ENCODE results near the gene GYPC. TPM values are rescaled to one million over a fixed set of nuclear protein-coding genes. Genes with fewer than 3 reads are reported as not detected.
"Not testable (repeated sequence)": the region's sequence is repeated elsewhere in the genome, so short reads cannot be mapped to it uniquely, and the experiment has no call there.

The GYPC gene
- total RNA-seq, 4 donors from 2014 or later: 93.4 to 151 (median 108) TPM

DNA sequence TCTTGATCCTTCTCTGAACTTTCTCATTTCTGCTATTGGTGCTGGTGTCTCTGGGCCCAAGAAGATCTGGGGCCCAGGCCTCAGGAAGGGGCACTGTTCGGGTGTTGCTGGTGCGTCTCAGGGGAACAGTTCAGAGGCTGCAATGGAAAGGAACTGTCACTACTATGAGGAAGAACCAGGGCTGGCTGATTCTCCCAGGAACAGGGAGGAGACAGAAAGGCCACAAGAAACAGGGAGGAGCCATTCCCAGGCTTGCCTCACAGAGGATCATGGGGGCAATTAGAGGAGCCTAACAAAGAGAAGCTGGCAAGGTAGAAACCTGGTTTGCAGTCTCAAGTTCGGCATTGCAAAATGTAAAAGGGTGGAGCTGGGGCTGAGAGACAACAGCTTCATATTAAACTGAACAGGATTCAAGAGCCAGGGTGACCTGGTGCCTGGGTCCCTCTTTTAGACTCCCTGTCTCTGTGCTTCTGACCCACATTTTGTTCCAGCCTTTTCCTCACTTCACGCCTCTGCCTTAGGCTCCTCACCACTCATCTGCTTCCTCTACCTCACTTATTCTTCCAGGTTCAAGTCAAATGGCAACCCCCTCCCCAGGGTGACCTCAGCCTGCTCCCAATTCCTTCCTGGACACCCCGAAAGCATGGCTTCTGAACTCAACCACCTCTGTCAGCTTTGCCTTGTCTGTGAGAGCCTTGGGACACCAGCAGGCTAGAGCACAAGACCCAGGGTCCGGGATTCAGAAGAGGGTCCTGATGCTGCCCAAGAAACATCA is 58.4 kb downstream of the GYPC start:
- TF ChIP-seq CTCF (IDR thresholded peaks at IDR 0.05) (no peak), POLR2A (IDR thresholded peaks at IDR 0.05) (no peak), POLR2AphosphoS5 (IDR thresholded peaks at IDR 0.05) (no peak), EP300 (IDR thresholded peaks at IDR 0.05) (no peak)

GRCh38 chr2:126715111-126715510 is 59.2 kb downstream of the GYPC start:
- Histone ChIP-seq H3K4me1 (peaks cover 0 to 4% (median 0%) of the 10 kb centered on the region in 3 donors), H3K9me3 (no peaks in the 10 kb centered on the region), H3K36me3 (no peaks in the 10 kb centered on the region), H3K27me3 (no peaks in the 10 kb centered on the region), H3K27ac (no peak overlapping the region), H3K4me3 (no peak overlapping the region)
- no peak for ATAC-seq
- WGBS, 2 donors (ENCODE audit: low coverage in 1 of 2): 96 to 100% methylated on average over 1 to 3 of the region's 3 CpGs
- TF ChIP-seq CTCF (IDR thresholded peaks at IDR 0.05): no peak

More for the DNA sequence above, 58.4 kb downstream of the GYPC start:
- Histone ChIP-seq H3K4me1 (peaks cover 0 to 4% (median 0%) of the 10 kb centered on the region in 3 donors), H3K36me3 (no peaks in the 10 kb centered on the region), H3K27me3 (no peaks in the 10 kb centered on the region), H3K4me3 (no peak overlapping the region), H3K27ac (no peak overlapping the region), H3K9me3 (no peaks in the 10 kb centered on the region)
- no peak for ATAC-seq
- 75 to 83% methylated on average over 4 to 5 of the region's 6 CpGs for WGBS, 2 donors (ENCODE audit: low coverage in 1 of 2)

GRCh38 chr2:126715576-126716406 is 59.8 kb downstream of the GYPC start:
- Histone ChIP-seq H3K36me3 (no peaks in the 10 kb centered on the region), H3K27me3 (no peaks in the 10 kb centered on the region), H3K9me3 (no peaks in the 10 kb centered on the region), H3K27ac (no peak overlapping the region), H3K4me1 (peaks cover 0 to 4% (median 0%) of the 10 kb centered on the region in 3 donors), H3K4me3 (no peak overlapping the region)
- no peak for TF ChIP-seq POLR2AphosphoS5 (IDR thresholded peaks at IDR 0.05)
- TF ChIP-seq EP300 (IDR thresholded peaks at IDR 0.05): no peak
- ATAC-seq: no peak
- WGBS, 2 donors (ENCODE audit: low coverage in 1 of 2): 78 to 96% methylated on average over 5 of the region's 5 CpGs

- not testable (repeated sequence) for H3K36me3 ChIP-seq, H3K27ac ChIP-seq, H3K4me1 ChIP-seq, ATAC-seq, H3K9me3 ChIP-seq, H3K27me3 ChIP-seq, H3K4me3 ChIP-seq
- WGBS, 2 donors (ENCODE audit: low coverage in 1 of 2): 95 to 100% methylated on average over 3 to 9 of the region's 10 CpGs
Observed at GRCh38 chr2:126717277-126717676, 61.3 kb downstream of the GYPC start.

DNA sequence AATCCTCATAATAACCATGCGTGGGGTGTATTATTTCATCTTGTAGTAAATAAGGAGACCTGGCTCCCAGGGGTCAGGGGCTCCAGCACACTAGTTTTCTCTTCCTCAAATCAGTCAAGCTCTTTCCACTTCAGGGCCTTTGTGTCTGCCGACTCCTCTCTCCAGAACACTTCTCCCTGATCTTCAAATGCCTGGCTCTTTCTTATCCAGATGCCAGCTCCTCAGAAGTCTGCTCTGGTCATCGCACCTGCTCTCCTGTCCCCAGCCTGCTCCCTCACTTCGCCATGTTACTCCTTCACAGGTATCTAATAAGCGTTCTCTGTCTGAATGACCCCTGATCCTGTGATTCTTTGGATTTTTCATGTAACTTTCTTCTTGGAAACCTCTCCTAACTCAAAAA is 62.0 kb downstream of the GYPC start:
- ATAC-seq: no peak
- whole genome bisulfite sequencing, 2 donors (ENCODE audit: low coverage in 1 of 2): 91 to 96% methylated on average over 5 of the region's 5 CpGs
- no peaks in the 10 kb centered on the region for H3K9me3 ChIP-seq
- no peak overlapping the region for H3K4me3 ChIP-seq
- H3K27ac ChIP-seq: no peak overlapping the region
- peaks cover 0 to 10% (median 0%) of the 10 kb centered on the region in 3 donors for H3K4me1 ChIP-seq
- no peaks in the 10 kb centered on the region for H3K27me3 ChIP-seq
- TF ChIP-seq POLR2A (IDR thresholded peaks at IDR 0.05) (no peak), EP300 (IDR thresholded peaks at IDR 0.05) (no peak), POLR2AphosphoS5 (IDR thresholded peaks at IDR 0.05) (no peak), CTCF (IDR thresholded peaks at IDR 0.05) (no peak)
- no peaks in the 10 kb centered on the region for H3K36me3 ChIP-seq
